NT2/D1 (cell line): ENCODE measurements around the gene RTP5.

ENCODE experiments used
- DNase-seq: peaks from one replicate; pipeline ENCODE4 v3.0.0-alpha.2; 2011; ENCODE audit warnings: low read depth, low spot score
- H3K27me3 ChIP-seq: 2 replicates; pipeline ENCODE4 v1.6.0; 2011; ENCODE audit warnings: mild to moderate bottlenecking; ENCODE audit not compliant: insufficient read length, insufficient read depth
- H3K36me3 ChIP-seq: 2 replicates; pipeline ENCODE4 v1.6.1; 2011; ENCODE audit warnings: mild to moderate bottlenecking, low read length, mixed read lengths; ENCODE audit not compliant: insufficient read depth, insufficient read length
- H3K4me1 ChIP-seq: 2 replicates; pipeline ENCODE4 v1.5.1; 2011; ENCODE audit not compliant: insufficient read depth, insufficient read length
- H3K4me3 ChIP-seq: 2 replicates; pipeline ENCODE4 v1.5.1; 2011; ENCODE audit warnings: low read depth; ENCODE audit not compliant: insufficient read length
- H3K9ac ChIP-seq: 2 replicates; pipeline ENCODE4 v1.6.0; 2011; ENCODE audit warnings: low read depth; ENCODE audit not compliant: insufficient read length
- H3K9me3 ChIP-seq: 2 replicates; pipeline ENCODE4 v1.5.1; 2011; ENCODE audit warnings: mild to moderate bottlenecking, low read length; ENCODE audit not compliant: insufficient read depth
- SUZ12 ChIP-seq: IDR thresholded peaks from 2 replicates; pipeline ENCODE4 v1.6.1; 2011; ENCODE audit not compliant: insufficient read length, insufficient read depth; ENCODE audit errors: extremely low read depth
- YY1 ChIP-seq: IDR thresholded peaks from 2 replicates; pipeline ENCODE4 v1.6.1; 2011; ENCODE audit not compliant: insufficient read length, insufficient read depth
- ZNF274 ChIP-seq: IDR thresholded peaks from 2 replicates; pipeline ENCODE4 v1.6.1; 2011; ENCODE audit warnings: mild to moderate bottlenecking, low read depth, low read length

RTP5 gene

GRCh38 chr2:241884951-241885290, 15.4 kb downstream of the RTP5 start:
- Histone ChIP-seq H3K4me1 (peaks cover 9% of the 10 kb centered on the region), H3K9ac (no peak overlapping the region), H3K36me3 (no peaks in the 10 kb centered on the region), H3K27me3 (no peaks in the 10 kb centered on the region), H3K9me3 (peaks cover 10% of the 10 kb centered on the region; the same call in 1 of the 2 replicates), H3K4me3 (no peak overlapping the region)
- TF ChIP-seq ZNF274 (no peak), YY1 (no peak), SUZ12 (no peak)
- no peak for DNase-seq

- no peak overlapping the region for H3K4me3 ChIP-seq
- H3K9ac ChIP-seq, result no peak overlapping the region
- DNase-seq, result no peak
- H3K36me3 ChIP-seq, result no peaks in the 10 kb centered on the region
- no peak for TF ChIP-seq SUZ12
- TF ChIP-seq ZNF274, result no peak
- TF ChIP-seq YY1, result no peak
- H3K9me3 ChIP-seq, result peaks cover 10% of the 10 kb centered on the region; the same call in 1 of the 2 replicates
- H3K27me3 ChIP-seq, result no peaks in the 10 kb centered on the region
- H3K4me1 ChIP-seq, result peaks cover 9% of the 10 kb centered on the region
Measured at GRCh38 chr2:241885291-241885945, 15.9 kb downstream of the RTP5 start.

- Histone ChIP-seq H3K4me3 (no peak overlapping the region), H3K9me3 (peaks cover 10% of the 10 kb centered on the region; the same call in 1 of the 2 replicates), H3K9ac (peak overlapping the region; percentile 22), H3K4me1 (peaks cover 6% of the 10 kb centered on the region), H3K36me3 (no peaks in the 10 kb centered on the region), H3K27me3 (no peaks in the 10 kb centered on the region)
- no peak for DNase-seq
- TF ChIP-seq ZNF274 (no peak), YY1 (no peak), SUZ12 (no peak)
Measured at GRCh38 chr2:241885946-241886643, 16.6 kb downstream of the RTP5 start.

GRCh38 chr2:241886840-241887447, 17.4 kb downstream of the RTP5 start:
- Histone ChIP-seq H3K36me3 (no peaks in the 10 kb centered on the region), H3K4me3 (no peak overlapping the region), H3K27me3 (no peaks in the 10 kb centered on the region), H3K9ac (no peak overlapping the region), H3K9me3 (peaks cover 10% of the 10 kb centered on the region; the same call in 1 of the 2 replicates), H3K4me1 (peaks cover 6% of the 10 kb centered on the region)
- TF ChIP-seq YY1 (no peak), ZNF274 (no peak), SUZ12 (no peak)
- no peak for DNase-seq

- H3K4me1 ChIP-seq, result no peaks in the 10 kb centered on the region
- TF ChIP-seq YY1, result no peak
- no peak for TF ChIP-seq SUZ12
- no peak for TF ChIP-seq ZNF274
- H3K27me3 ChIP-seq, result no peaks in the 10 kb centered on the region
- H3K9me3 ChIP-seq, result peaks cover 10% of the 10 kb centered on the region; the same call in 1 of the 2 replicates
- H3K9ac ChIP-seq, result no peak overlapping the region
- DNase-seq, result no peak
- no peak overlapping the region for H3K4me3 ChIP-seq
- no peaks in the 10 kb centered on the region for H3K36me3 ChIP-seq
Measured at GRCh38 chr2:241887806-241888522, 18.4 kb downstream of the RTP5 start.

GRCh38 chr2:241888641-241889040, 19.1 kb downstream of the RTP5 start:
- H3K4me1 ChIP-seq, result no peaks in the 10 kb centered on the region
- H3K9ac ChIP-seq, result no peak overlapping the region
- no peaks in the 10 kb centered on the region for H3K36me3 ChIP-seq
- peaks cover 10% of the 10 kb centered on the region; the same call in 1 of the 2 replicates for H3K9me3 ChIP-seq
- H3K4me3 ChIP-seq, result no peak overlapping the region
- DNase-seq, result no peak
- no peaks in the 10 kb centered on the region for H3K27me3 ChIP-seq
- no peak for TF ChIP-seq YY1
- TF ChIP-seq SUZ12, result no peak
- no peak for TF ChIP-seq ZNF274

GRCh38 chr2:241890524-241891235, 21.2 kb downstream of the RTP5 start:
- H3K4me3 ChIP-seq, result no peak overlapping the region
- H3K36me3 ChIP-seq, result no peaks in the 10 kb centered on the region
- no peaks in the 10 kb centered on the region for H3K27me3 ChIP-seq
- TF ChIP-seq YY1 (no peak), ZNF274 (no peak), SUZ12 (no peak)
- H3K9ac ChIP-seq, result no peak overlapping the region
- no peaks in the 10 kb centered on the region for H3K4me1 ChIP-seq
- DNase-seq, result no peak
- H3K9me3 ChIP-seq, result peaks cover 10% of the 10 kb centered on the region; the same call in 1 of the 2 replicates
